Smooth muscle cell (in vitro differentiated cells): ENCODE data around the gene LCLAT1. TPM values are rescaled to one million over a fixed set of nuclear protein-coding genes. Genes with fewer than 3 reads are reported as not detected.

ENCODE experiments used
- DNase-seq: peaks from one replicate; lab custom pipeline; 2025; ENCODE audit not compliant: unreplicated experiment; lab: John Stamatoyannopoulos, UW
- H2AFZ ChIP-seq: fragments of 200-600 bp; sonication (generic); 2 replicates; pipeline ENCODE4 v1.6.0; 2016; ENCODE audit warnings: antibody characterized with exemption, low read depth, mild to moderate bottlenecking
- H3F3A ChIP-seq: fragments of 200-600 bp; sonication (generic); 2 replicates; pipeline ENCODE4 v1.6.0; 2017; ENCODE audit warnings: antibody characterized with exemption, low read depth
- H3K27ac ChIP-seq: fragments of 200-600 bp; sonication (generic); 2 replicates; pipeline ENCODE4 v1.5.1; 2016; ENCODE audit warnings: low read depth, mild to moderate bottlenecking
- H3K27me3 ChIP-seq: fragments of 200-600 bp; sonication (generic); 2 replicates; pipeline ENCODE4 v1.6.1; 2016; ENCODE audit warnings: low read depth, mild to moderate bottlenecking
- H3K36me3 ChIP-seq: fragments of 200-600 bp; sonication (generic); 2 replicates; pipeline ENCODE4 v1.5.1; 2016; ENCODE audit warnings: low read depth
- H3K4me1 ChIP-seq: fragments of 200-600 bp; sonication (generic); 2 replicates; pipeline ENCODE4 v1.5.1; 2016; ENCODE audit warnings: low read depth
- H3K4me2 ChIP-seq: fragments of 200-600 bp; sonication (generic); 2 replicates; pipeline ENCODE4 v1.6.0; 2016; ENCODE audit warnings: mild to moderate bottlenecking
- H3K4me3 ChIP-seq: fragments of 200-600 bp; sonication (generic); 2 replicates; pipeline ENCODE4 v1.5.1; 2016; ENCODE audit warnings: mild to moderate bottlenecking
- H3K79me2 ChIP-seq: fragments of 200-600 bp; sonication (generic); 2 replicates; pipeline ENCODE4 v1.6.0; 2016; ENCODE audit warnings: low read depth, mild to moderate bottlenecking
- H3K9ac ChIP-seq: fragments of 200-600 bp; sonication (generic); 2 replicates; pipeline ENCODE4 v1.6.0; 2016; ENCODE audit warnings: low read depth
- H3K9me3 ChIP-seq: fragments of 200-600 bp; sonication (generic); replicated peaks from 2 replicates; pipeline ENCODE4 v1.5.1; 2016; ENCODE audit warnings: low read depth
- H4K20me1 ChIP-seq: fragments of 200-600 bp; sonication (generic); 2 replicates; pipeline ENCODE4 v1.6.0; 2016; ENCODE audit warnings: low read depth
- WGBS: methylation state at CpG from one replicate; pipeline ENCODE4 v1.1.7; 2016; ENCODE audit warnings: low lambda C conversion rate; 5-methylcytosine and 5-hydroxymethylcytosine counted together
- polyA plus RNA-seq: library from polyadenylated mRNA; unstranded; fragments of >200 nt; fragmentation: Nextera tagmentation; extraction: Ambion mirVana; gene quantifications from 2 replicates; pipeline ENCODE4 v1.2.1, GENCODE V29; 2016
- total RNA-seq: library from RNA; depleted of rRNA; stranded (reverse); fragments of >200 nt; gene quantifications from 2 replicates; pipeline ENCODE4 v1.2.3, GENCODE V29; 2014
- TF ChIP-seq, protein P1 (sequence below): fragments of 200-600 bp; sonication (generic); IDR thresholded peaks from 2 replicates; pipeline ENCODE4 v1.5.1; 2017; ENCODE audit warnings: borderline replicate concordance, mild to moderate bottlenecking, antibody characterized with exemption; ENCODE audit not compliant: insufficient read depth, poor library complexity, severe bottlenecking

LCLAT1 gene
- total and polyA plus RNA-seq, 2 experiments from 2014 or later: 2.6 to 11.7 TPM

DNA sequence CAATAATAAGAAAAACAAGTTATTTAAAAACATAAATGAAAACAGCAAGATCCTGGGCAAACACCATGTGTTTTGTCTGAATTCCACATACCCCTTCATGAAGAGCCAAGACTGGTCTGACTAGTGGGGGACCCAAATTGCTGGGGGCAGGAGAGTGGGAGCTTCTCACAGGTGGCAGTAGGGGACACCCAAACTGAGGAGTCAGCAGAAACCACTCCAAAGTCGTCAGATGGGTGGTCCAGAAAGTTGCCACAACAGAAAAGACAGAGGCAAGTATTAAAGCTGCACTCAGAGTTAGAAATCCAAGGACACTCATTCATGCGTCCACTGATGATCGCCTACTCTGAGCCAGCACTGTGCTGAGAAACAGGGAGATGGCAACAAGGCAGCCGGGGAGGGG lies 12.3 kb upstream of the LCLAT1 start:
- Histone ChIP-seq H3K4me2 (no peak overlapping the region), H2AFZ (no peak overlapping the region), H3F3A (no peaks in the 10 kb centered on the region), H3K27me3 (no peaks in the 10 kb centered on the region), H3K4me3 (no peak overlapping the region), H3K79me2 (no peaks in the 10 kb centered on the region), H4K20me1 (no peaks in the 10 kb centered on the region), H3K27ac (no peak overlapping the region), H3K9me3 (no peaks in the 10 kb centered on the region), H3K4me1 (no peaks in the 10 kb centered on the region), H3K9ac (no peak overlapping the region), H3K36me3 (no peaks in the 10 kb centered on the region)
- WGBS: 85% methylated on average over 4 of the region's 4 CpGs
- no peak for DNase-seq
- TF ChIP-seq, protein P1, sequence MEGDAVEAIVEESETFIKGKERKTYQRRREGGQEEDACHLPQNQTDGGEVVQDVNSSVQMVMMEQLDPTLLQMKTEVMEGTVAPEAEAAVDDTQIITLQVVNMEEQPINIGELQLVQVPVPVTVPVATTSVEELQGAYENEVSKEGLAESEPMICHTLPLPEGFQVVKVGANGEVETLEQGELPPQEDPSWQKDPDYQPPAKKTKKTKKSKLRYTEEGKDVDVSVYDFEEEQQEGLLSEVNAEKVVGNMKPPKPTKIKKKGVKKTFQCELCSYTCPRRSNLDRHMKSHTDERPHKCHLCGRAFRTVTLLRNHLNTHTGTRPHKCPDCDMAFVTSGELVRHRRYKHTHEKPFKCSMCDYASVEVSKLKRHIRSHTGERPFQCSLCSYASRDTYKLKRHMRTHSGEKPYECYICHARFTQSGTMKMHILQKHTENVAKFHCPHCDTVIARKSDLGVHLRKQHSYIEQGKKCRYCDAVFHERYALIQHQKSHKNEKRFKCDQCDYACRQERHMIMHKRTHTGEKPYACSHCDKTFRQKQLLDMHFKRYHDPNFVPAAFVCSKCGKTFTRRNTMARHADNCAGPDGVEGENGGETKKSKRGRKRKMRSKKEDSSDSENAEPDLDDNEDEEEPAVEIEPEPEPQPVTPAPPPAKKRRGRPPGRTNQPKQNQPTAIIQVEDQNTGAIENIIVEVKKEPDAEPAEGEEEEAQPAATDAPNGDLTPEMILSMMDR: no peak

DNA sequence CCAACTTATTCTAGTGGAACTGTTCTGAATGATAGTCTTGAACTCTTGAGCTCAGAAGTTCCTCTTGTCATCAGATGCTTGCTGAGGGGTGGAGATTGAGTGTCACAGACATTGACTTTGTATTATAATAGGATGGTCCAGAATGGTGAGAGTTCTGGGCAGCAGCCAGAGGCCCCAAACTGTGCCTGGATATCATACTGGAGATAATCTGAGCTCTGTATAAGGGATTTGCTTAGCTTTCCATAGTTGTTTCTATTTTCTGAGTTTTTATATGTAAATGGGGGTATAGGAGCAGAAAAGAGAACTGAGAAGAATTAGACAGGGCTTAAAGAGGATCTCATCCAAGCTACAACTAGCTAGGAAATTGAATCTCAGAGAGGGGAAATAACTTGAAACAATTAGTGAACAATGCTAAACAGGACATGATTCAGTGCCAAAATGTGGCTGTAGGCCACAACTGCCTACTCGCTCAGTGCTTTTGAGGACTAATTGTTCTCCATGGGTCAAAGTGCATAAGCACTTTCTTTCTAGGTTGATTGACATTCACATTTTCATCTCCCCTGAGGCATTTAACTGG lies 10.1 kb upstream of the LCLAT1 start:
- Histone ChIP-seq H4K20me1 (no peaks in the 10 kb centered on the region), H3K79me2 (no peaks in the 10 kb centered on the region), H3K4me3 (no peak overlapping the region), H3K36me3 (no peaks in the 10 kb centered on the region), H3K4me1 (no peaks in the 10 kb centered on the region), H3K9ac (no peak overlapping the region), H3K27me3 (no peaks in the 10 kb centered on the region), H3K9me3 (no peaks in the 10 kb centered on the region), H3K4me2 (no peak overlapping the region), H3K27ac (no peak overlapping the region), H3F3A (no peaks in the 10 kb centered on the region), H2AFZ (no peak overlapping the region)
- 64% methylated on average over 1 of the region's 1 CpG for whole genome bisulfite sequencing
- TF ChIP-seq, protein P1: no peak
- DNase-seq: no peak

DNA sequence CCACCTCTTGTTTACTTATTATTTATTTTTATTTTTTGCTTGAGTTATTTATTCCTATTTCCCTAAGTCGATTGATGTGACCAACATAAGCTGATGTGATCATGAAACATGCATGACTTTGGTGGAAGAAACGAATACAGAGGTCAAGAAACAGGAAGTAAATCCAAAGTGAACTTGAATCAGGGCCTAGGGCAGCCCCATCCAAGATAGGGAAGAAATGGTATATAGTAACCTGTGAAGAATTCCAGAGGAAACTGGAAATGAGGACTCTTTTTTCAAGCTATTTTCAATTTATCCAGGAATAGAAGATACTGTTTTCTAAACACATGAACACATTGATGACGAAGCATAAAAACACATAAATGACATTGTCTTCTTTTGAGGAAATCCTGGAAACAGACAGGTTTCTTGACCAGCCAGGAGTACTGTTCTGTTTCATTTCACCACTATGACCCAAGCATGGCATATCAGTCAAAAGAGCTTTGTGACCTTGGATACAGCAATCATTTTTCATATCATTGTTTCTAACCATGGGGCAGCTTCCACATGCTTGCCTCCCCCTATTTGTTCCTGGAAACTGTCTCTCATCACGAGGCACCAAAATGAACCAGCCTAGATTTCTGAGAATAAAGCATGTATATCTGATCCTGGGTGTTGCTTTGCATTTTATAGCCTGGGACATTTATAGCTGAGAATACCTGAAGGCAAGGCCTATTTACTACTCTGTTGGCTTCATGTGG lies 9.1 kb upstream of the LCLAT1 start:
- Histone ChIP-seq H3F3A (no peaks in the 10 kb centered on the region), H3K9ac (no peak overlapping the region), H2AFZ (no peak overlapping the region), H3K27me3 (no peaks in the 10 kb centered on the region), H3K4me3 (no peak overlapping the region), H3K9me3 (no peaks in the 10 kb centered on the region), H3K79me2 (no peaks in the 10 kb centered on the region), H3K4me1 (no peaks in the 10 kb centered on the region), H3K27ac (no peak overlapping the region), H4K20me1 (no peaks in the 10 kb centered on the region), H3K36me3 (no peaks in the 10 kb centered on the region), H3K4me2 (no peak overlapping the region)
- no peak for DNase-seq
- TF ChIP-seq, protein P1: no peak
- 87% methylated on average over 4 of the region's 4 CpGs for WGBS
